ENCODE data around the gene F12.
A peak's percentile ranks its signal among the peaks of the same experiment; 100 is the strongest.
"Not testable (repeated sequence)": the region's sequence is repeated elsewhere in the genome, so short reads cannot be mapped to it uniquely, and the experiment has no call there.

The F12 gene

DNA sequence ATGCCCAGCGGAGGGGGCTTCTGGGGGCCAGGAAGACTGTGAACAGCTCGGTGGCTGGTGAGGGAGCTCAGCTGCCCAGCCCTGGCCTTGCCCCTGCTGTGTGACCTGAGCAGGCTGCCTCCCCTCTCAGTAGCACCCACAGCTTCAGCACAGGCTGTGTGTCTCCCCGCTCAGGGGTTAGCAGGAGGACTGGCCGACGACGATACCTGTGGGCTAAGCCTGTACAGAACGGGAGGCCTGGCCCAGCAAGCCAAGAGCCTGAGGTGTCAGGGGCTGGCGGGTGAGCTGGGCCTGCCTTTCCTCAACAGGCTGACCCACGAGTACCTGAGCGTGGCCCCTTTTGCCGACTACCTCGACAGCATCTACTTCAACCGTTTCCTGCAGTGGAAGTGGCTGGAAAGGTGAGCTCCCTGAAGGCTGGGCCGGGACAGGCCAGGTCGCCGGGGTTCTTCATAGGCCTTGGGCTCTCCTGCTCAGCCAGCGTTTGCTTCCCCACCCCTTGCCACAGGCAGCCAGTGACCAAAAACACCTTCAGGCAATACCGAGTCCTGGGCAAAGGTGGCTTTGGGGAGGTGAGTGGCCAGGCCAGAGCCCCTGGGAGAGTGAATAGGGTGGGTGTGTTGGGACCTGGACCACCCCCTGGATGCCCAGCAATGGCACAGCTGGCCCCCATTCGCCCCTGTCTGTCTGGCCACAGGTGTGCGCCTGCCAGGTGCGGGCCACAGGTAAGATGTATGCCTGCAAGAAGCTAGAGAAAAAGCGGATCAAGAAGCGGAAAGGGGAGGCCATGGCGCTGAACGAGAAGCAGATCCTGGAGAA, 23.7 kb upstream of the F12 start:
- no peak for DNase-seq

- DNase-seq: peak in 35 of 56 donors; percentile 15 to 68 (median 38)
These were observed 22.9 kb upstream of the F12 start for GRCh38 chr5:177432143-177432838.

DNA sequence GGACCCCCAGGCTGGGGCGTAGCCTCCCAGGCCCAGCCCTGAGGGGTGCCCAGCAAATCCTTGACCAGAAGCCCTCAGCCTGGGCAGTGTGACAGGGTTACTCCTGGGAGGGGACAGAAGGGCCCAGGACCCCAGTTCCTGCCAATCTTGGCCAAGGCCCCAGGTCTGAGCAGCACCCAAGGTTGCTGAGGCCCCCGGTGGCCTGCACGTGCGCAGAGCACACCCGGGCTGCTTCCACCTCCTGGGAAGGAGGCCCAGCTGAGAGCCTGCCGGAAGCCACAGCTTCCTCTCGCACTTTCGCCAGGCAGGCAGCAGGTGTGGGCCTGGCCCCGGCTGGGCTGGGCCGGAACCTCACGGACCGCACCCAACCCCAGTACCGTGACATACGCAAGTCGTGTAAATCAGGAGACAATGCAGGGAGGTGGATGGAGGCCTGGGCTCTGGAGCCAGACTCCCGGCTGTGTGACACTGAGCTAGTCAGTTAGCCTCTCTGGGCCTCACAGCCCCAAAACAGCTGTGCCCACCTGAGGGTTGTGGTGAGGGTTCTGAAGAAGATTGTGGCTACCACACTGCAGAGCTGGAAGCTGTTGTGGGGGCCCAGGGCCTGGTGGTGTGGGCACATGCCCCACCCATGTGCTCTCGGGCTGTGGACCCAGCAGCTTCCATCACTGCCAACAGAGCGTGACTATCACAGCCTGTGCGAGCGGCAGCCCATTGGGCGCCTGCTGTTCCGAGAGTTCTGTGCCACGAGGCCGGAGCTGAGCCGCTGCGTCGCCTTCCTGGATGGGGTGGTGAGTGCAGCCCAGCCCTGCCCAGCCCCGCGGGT, 22.2 kb upstream of the F12 start:
- peak in 10 of 56 donors; percentile 5 to 57 (median 25) for DNase-seq

DNA sequence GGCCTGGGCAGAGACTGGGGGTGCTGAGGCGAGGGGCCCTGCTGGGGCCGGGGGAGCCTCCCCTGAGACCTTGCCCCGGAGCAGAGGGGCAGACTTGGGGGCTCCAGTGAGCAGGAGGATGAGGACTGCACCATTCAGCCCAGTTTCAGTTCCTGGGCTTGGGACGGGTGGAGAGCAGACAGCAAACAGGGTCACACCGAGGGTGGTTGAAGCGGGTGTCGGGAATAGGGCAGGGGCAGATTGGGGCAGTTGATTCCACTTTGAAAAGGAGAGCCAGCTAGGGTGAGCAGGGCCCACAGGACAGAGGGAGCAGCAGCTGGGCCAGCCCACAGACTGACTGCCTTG, 21.6 kb upstream of the F12 start:
- DNase-seq: no peak

GRCh38 chr5:177430140-177430951, 21.0 kb upstream of the F12 start:
- no peak for DNase-seq

DNA sequence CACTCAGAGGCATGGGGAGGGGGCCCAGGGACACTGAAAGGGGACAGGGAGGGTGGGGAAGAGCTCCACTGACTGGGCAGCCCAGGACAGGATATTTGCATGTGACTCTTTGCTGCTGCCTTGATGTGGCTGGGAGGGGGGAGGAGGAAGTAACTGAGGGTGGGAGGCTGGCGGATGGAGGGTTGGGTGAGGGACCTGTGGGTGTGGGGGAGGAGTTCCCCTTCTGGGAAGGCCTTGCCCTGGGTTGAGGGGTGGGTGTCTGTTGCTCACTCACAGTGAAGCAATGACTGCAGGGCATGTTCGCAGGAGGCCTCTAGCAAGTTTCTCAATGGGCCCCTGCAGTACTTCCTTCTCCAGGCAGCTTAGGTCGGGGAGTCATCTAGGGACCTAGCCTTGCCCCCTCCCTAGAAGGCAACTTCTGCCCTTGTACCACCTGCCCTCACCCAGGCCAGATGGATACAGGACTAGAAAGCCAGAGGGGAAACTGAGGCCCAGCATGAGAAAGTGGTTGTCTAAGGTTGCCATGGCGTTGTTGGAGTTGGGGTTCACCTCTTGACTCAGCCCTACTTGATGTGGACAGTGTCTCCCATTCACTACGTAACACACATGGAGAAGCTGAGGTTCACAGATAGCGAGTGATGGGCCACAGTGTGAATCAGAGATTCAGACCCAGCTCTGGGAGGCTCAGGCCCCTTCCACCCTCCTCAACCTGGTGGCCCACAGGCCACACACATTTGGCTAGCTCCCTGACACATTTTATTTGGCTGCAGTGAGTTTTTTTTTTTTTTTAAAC, 20.1 kb upstream of the F12 start:
- DNase-seq: peak in 14 of 56 donors; percentile 12 to 54 (median 24)

DNA sequence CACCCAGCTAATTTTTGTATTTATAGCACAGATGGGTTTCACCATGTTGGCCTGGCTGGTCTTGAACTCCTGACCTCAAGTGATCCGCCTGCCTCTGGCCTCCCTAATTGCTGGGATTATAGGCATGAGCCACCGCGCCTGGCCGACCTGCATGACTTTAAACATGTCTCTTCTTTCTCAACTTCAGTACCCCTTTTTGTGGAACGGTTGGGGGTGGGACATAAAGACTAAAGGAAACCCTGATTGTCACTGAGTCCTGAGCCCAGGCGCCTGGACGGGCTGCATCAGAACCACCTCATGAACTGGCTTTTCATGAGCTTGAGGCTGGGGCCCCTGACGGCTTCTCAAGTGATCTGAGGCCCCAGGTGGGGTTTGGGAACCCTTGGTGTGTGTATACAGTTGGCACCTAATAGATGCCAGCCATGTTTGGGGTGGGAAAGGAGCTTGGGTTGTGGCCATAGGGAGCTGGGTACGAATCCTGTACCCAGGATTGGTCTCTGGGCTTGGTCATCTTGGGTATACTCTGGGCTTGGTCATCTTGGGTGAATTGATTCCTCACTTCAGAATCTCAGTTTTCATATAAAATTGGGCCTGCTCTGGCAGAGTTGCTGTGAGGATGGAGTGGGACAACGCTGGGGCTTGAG, 19.3 kb upstream of the F12 start:
- no peak for DNase-seq

- DNase-seq: no peak
These were observed 18.7 kb upstream of the F12 start for GRCh38 chr5:177427919-177428573.

DNA sequence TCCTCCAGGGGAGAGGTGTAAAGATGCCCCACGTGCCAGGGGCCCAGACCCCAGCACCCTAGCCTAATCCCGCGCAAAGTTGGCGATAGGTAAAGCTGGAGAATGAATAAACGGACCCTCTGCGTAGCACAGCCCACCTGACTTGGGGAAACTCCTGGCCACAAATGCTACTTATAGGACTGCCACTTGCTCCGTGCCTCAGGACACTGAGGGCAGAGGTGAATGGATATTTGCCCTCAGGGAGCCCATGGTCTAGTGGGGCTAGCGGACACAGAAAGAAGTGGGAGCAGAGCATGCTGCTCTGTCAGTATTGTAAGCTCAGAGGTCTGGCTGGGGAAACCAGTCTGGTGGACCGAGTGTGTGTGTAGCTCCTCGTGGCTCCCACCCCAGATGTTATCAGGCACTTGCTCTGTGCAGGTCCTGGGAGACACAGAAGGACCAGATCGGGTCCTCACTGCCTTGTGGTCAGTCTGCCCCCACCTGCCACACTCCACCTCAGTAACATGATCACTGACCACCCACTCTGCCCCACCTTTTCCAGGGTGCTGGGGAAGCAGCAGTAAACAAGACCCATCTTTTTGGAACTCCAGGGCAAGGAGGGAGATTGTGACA, 18.0 kb upstream of the F12 start:
- no peak for DNase-seq

DNA sequence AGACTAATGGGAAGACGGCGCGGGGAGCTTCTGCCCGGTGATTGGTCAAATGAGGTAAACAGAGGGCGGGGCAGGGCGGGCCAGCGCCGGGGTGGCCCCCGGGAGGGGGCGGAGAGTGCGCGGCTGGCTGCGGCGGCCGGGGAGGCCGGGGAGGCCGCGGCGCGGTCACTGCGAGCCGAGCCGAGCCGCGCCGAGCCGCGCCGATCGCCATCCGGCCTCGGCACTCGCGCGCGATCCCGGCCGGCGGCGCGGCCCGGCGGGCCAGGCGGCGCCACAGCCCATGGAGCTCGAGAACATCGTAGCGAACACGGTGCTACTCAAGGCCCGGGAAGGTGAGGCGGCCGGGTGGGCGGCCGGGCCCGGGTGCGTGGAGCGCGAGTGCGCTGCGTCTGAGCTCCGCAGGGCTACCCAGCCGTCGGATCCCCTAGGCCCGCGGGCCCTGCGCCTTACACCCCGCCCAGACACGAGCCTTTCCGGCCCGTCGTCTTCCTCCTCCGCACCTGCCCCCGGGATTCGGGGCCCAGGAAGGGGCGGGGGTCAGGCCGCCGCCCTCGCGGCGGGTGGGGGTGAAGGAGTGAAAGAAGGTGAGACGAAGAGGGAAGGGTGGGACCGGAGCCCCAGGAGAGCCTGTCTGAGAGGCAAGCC, 17.3 kb upstream of the F12 start, which contains the start of gene GRK6:
GRK6 (plus strand) TSS at position 111 of the 645 bp plus-strand sequence; CDS start at position 281, 170 bp downstream.
- DNase-seq: peak in 10 of 56 donors; percentile 22 to 71 (median 64)

GRCh38 chr5:177425801-177426565, 16.6 kb upstream of the F12 start:
- DNase-seq: peak; percentile 94 to 100 (median 100)

DNA sequence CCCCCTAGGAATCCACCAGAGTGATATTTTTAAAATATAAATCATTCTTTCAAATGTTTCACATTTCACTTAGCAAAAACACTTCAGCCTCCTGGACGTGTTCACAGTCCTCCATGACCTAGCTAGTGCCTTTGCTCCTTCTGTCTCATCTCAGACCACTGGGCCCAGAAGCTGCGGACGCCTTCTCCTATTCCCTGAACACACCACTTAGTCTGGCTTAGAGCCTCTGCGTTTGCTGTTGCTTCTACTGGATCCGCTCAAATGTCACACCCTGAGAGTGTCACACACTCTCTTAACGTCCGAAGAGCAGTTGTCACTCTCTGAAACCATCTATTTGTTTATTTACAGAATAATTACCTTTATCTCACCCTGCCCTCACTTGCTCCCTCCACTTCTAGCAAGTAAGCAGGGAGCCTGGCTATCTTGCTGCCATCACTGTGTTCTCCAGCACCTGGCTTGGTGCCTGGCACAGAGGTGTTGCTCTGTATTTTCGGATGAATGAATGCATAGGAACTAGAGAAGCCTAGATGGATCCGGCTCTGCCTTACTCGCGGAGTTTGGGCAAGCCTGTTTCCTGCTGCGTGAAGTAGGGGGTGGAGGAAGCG, 15.9 kb upstream of the F12 start:
- DNase-seq: no peak

- no peak for DNase-seq
These were observed 14.3 kb upstream of the F12 start for GRCh38 chr5:177423671-177424070.

DNA sequence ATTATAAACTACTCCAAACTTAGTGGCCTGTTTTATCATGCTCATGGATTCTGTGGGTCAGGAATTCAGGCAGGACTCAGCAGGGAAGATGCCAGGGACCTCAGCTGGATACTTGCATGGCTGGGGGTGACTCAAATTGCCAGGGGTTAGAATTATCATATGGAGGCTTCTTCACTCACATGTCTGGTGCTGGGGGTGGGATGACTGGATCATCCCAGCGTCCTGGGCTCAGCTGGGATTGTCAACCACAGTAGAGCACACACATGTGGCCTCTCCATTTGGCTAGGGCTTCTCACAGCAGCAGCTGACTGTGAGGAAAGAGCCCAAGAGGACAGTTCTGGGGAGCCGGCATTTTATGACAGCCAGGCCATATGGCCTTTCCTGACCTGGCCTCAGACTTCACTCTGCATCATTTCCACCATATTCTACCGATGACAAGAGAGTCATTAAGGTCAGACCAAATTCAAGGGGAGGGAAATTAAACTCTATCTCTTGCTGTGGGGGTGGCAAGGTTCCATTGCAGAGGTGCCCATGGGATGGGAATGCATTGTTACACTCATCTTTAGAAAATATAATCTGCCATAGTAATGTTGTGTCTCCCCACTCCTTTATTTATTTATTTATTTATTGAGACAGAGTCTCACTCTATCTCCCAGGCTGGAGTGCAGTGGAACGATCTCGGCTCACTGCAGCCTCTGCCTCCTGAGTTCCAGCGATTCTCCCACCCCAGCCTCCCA, 11.9 kb upstream of the F12 start:
- no peak for DNase-seq

DNA sequence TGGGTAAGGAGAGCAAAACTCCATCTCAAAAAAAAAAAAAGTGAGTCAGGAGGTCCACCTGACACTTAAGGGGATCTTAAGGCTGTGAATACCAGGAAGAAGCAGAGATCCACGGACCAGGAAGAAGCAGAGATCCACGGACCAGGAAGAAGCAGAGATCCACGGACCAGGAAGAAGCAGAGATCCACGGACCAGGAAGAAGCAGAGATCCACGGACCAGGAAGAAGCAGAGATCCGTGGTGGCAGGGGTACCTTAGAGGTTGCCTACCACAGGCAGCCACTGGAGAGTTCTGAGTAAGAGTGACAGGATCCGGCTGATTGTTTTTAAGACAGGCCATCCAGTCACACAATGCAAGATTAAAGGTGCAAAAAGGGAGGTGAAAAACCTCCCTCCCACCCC, 11.1 kb upstream of the F12 start:
- DNase-seq: not testable (repeated sequence)

DNA sequence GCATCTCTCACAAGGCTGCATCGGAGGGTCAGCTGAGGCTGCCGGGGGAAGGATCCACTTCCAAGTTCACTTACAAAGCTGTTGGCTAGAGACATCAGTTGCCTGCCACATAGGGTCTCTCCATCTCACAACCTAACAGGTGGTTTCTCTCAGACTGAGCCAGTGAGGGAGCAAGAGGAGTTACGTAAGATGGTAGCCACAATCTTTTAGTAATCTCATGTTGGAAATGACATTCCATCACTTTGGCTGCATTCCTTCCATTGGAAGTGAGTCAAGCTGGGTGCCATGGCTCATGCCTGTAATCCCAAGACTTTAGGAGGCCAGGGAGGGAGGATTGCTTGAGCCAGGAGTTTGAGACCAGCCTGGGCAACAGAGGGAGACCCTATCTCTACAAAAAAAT, 9.7 kb upstream of the F12 start:
- DNase-seq: no peak
